Fibroblast of lung (primary cell): ENCODE results near the gene PNPLA7.

Experiments
- CTCF ChIP-seq, 2 donors: IDR thresholded peaks in 1 of 2; conservative IDR thresholded peaks in 1 of 2; 1 replicate in 1 of 2; 2 replicates in 1 of 2; pipeline ENCODE4 v1.5.1; 2011 to 2012; ENCODE audit warnings: low read length in 2 of 2, control low read depth in 1 of 2, inconsistent platforms in 1 of 2, low read depth in 1 of 2, mild to moderate bottlenecking in 1 of 2
- EZH2 ChIP-seq: IDR thresholded peaks from 2 replicates; pipeline ENCODE4 v1.5.1; 2012; ENCODE audit warnings: low read length, control low read depth, mild to moderate bottlenecking; ENCODE audit errors: missing control alignments

DNA sequence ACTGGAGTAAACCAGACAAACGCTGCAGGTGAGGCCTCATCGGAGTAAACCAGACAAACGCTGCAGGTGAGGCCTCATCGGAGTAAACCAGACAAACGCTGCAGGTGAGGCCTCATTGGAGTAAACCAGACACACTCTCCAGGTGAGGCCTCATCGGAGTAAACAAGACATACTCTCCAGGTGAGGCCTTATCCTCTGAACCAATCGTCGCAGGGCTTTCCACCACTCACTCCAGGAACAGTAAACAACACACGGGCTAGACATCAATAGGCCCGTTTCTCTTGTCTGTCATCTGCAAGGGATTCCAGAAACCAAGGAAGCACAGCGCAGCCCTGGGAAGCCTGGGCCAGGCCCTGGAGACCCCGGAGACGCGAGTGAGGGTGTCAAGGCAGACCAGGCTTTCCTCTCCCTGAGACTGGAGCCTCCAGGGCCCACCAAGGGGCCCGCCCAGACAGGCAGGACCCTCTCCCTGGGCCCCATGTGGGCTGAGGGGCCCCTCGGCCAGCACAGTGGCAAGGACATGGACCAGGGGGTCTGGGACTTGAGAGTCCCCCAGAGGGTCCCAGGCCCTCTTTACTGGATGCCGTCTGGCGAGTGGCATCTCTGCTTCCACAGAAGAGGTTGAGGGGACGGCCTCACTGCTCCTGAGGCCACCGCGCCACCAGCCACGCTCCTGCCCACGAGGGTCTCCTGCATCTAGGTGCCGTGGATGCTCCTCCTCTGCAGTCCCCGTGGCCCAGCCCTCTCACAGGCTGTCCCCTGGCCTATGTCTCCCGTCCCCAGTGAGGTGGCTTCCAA lies 64.7 kb downstream of the PNPLA7 start:
- no peak for TF ChIP-seq EZH2
- no peak for TF ChIP-seq CTCF (conservative IDR thresholded peaks at IDR 0.05 in 1 of 2, IDR thresholded peaks at IDR 0.05 in 1 of 2; ENCODE audit: low read depth in 1 of 2, low read length in 2 of 2)
